ENCODE results near the gene PHF5A. TPM values are rescaled to one million over a fixed set of nuclear protein-coding genes. Genes with fewer than 3 reads are reported as not detected.

PHF5A gene
- total RNA-seq, 4 donors from 2014 or later = 44.1 to 51.9 (median 45.4) TPM

- WGBS, 2 donors = 36 to 40% methylated on average over 2 of the region's 2 CpGs
Observed at GRCh38 chr22:41482319-41482935, 13.9 kb upstream of the PHF5A start.

GRCh38 chr22:41481925-41482318 is 13.4 kb upstream of the PHF5A start:
- no peak overlapping the region for H3K4me3 ChIP-seq (ENCODE audit: low read depth, poor library complexity, severe bottlenecking)
- 60 to 63% methylated on average over 5 of the region's 5 CpGs for WGBS, 2 donors
- no peak for DNase-seq (ENCODE audit: low spot score in 2 of 2)
- TF ChIP-seq POLR2A (IDR thresholded peaks at IDR 0.05) (no peak), CTCF (IDR thresholded peaks at IDR 0.05) (no peak)
- intact Hi-C loops (cut with DNase I; ENCODE audit: low total_unique reads) = no loop called here

More at GRCh38 chr22:41482319-41482935, 13.9 kb upstream of the PHF5A start:
- intact Hi-C loops (cut with DNase I; ENCODE audit: low total_unique reads) = no loop called here
- no peak for TF ChIP-seq CTCF (IDR thresholded peaks at IDR 0.05)
- H3K4me3 ChIP-seq (ENCODE audit: low read depth, poor library complexity, severe bottlenecking) = no peak overlapping the region
- DNase-seq (ENCODE audit: low spot score in 2 of 2) = no peak

- intact Hi-C loops (cut with DNase I; ENCODE audit: low total_unique reads) = no loop called here
- DNase-seq (ENCODE audit: low spot score in 2 of 2) = no peak
- H3K4me3 ChIP-seq (ENCODE audit: low read depth, poor library complexity, severe bottlenecking) = no peak overlapping the region
- no peak for TF ChIP-seq POLR2A (IDR thresholded peaks at IDR 0.05)
- TF ChIP-seq CTCF (IDR thresholded peaks at IDR 0.05) = no peak
- 69 to 75% methylated on average over 15 of the region's 15 CpGs for WGBS, 2 donors
Observed at GRCh38 chr22:41481131-41481830, 12.8 kb upstream of the PHF5A start.

- whole genome bisulfite sequencing, 2 donors = 60 to 63% methylated on average over 7 of the region's 7 CpGs
- no peak overlapping the region for H3K4me3 ChIP-seq (ENCODE audit: low read depth, poor library complexity, severe bottlenecking)
- intact Hi-C loops (cut with DNase I; ENCODE audit: low total_unique reads) = no loop called here
- no peak for DNase-seq (ENCODE audit: low spot score in 2 of 2)
- TF ChIP-seq CTCF (IDR thresholded peaks at IDR 0.05) (no peak), POLR2A (IDR thresholded peaks at IDR 0.05) (no peak)
Observed at GRCh38 chr22:41480397-41480735, 11.9 kb upstream of the PHF5A start.

GRCh38 chr22:41479671-41480396 is 11.3 kb upstream of the PHF5A start:
- 72 to 75% methylated on average over 6 of the region's 6 CpGs for WGBS, 2 donors
- H3K4me3 ChIP-seq (ENCODE audit: low read depth, poor library complexity, severe bottlenecking) = no peak overlapping the region
- DNase-seq (ENCODE audit: low spot score in 2 of 2) = no peak
- TF ChIP-seq CTCF (IDR thresholded peaks at IDR 0.05) (no peak), POLR2A (IDR thresholded peaks at IDR 0.05) (no peak)
- intact Hi-C loops (cut with DNase I; ENCODE audit: low total_unique reads) = no loop called here

Data from lower leg skin (tissue), 4 donors.